KOPT-K1 (cell line): ENCODE results near the gene IGF2BP2.
"Not testable (repeated sequence)": the region's sequence is repeated elsewhere in the genome, so short reads cannot be mapped to it uniquely, and the experiment has no call there.

Experiments
- H3K27ac ChIP-seq: fragments of 200-600 bp; sonication (generic); 2 replicates; pipeline ENCODE4 v1.5.1; 2016; ENCODE audit warnings: antibody characterized with exemption, mild to moderate bottlenecking, low read depth, low read length; ENCODE audit not compliant: poor library complexity, severe bottlenecking
- H3K36me3 ChIP-seq: fragments of 200-600 bp; sonication (generic); 2 replicates; pipeline ENCODE4 v1.5.1; 2017; ENCODE audit warnings: antibody characterized with exemption, mild to moderate bottlenecking, low read length, moderate library complexity; ENCODE audit not compliant: insufficient read depth
- H3K9me3 ChIP-seq: fragments of 200-600 bp; sonication (generic); 2 replicates; pipeline ENCODE4 v1.5.1; 2017; ENCODE audit warnings: antibody characterized with exemption, low read length, mild to moderate bottlenecking; ENCODE audit not compliant: insufficient read depth, poor library complexity, severe bottlenecking

IGF2BP2 gene

GRCh38 chr3:185851046-185851445 lies 26.2 kb upstream of the IGF2BP2 start:
- Histone ChIP-seq H3K9me3 (no peaks in the 10 kb centered on the region), H3K36me3 (no peaks in the 10 kb centered on the region), H3K27ac (no peak overlapping the region)

- no peaks in the 10 kb centered on the region for H3K9me3 ChIP-seq
- H3K36me3 ChIP-seq = no peaks in the 10 kb centered on the region
- H3K27ac ChIP-seq = no peak overlapping the region
Measured at GRCh38 chr3:185847506-185847905, 22.7 kb upstream of the IGF2BP2 start.

- Histone ChIP-seq H3K27ac (no peak overlapping the region), H3K36me3 (no peaks in the 10 kb centered on the region), H3K9me3 (no peaks in the 10 kb centered on the region)
Measured at GRCh38 chr3:185846037-185846436, 21.2 kb upstream of the IGF2BP2 start.

- H3K36me3 ChIP-seq = no peaks in the 10 kb centered on the region
- H3K27ac ChIP-seq = no peak overlapping the region
- H3K9me3 ChIP-seq = no peaks in the 10 kb centered on the region
Measured at GRCh38 chr3:185844051-185844450, 19.2 kb upstream of the IGF2BP2 start.

GRCh38 chr3:185843635-185844034 lies 18.8 kb upstream of the IGF2BP2 start:
- H3K36me3 ChIP-seq = no peaks in the 10 kb centered on the region
- no peaks in the 10 kb centered on the region for H3K9me3 ChIP-seq

GRCh38 chr3:185843126-185843525 lies 18.3 kb upstream of the IGF2BP2 start:
- no peaks in the 10 kb centered on the region for H3K36me3 ChIP-seq
- no peak overlapping the region for H3K27ac ChIP-seq
- H3K9me3 ChIP-seq = no peaks in the 10 kb centered on the region

More at GRCh38 chr3:185843635-185844034, 18.8 kb upstream of the IGF2BP2 start:
- H3K27ac ChIP-seq = no peak overlapping the region

- Histone ChIP-seq H3K36me3 (no peaks in the 10 kb centered on the region), H3K9me3 (no peaks in the 10 kb centered on the region), H3K27ac (no peak overlapping the region)
Measured at GRCh38 chr3:185842241-185842640, 17.4 kb upstream of the IGF2BP2 start.

- not testable (repeated sequence) for H3K9me3 ChIP-seq, H3K36me3 ChIP-seq, H3K27ac ChIP-seq
Measured at GRCh38 chr3:185838417-185838989, 13.7 kb upstream of the IGF2BP2 start.

GRCh38 chr3:185837414-185837813 lies 12.6 kb upstream of the IGF2BP2 start:
- Histone ChIP-seq H3K36me3 (no peaks in the 10 kb centered on the region), H3K9me3 (no peaks in the 10 kb centered on the region), H3K27ac (no peak overlapping the region)

- Histone ChIP-seq H3K9me3 (peaks cover 5% of the 10 kb centered on the region), H3K36me3 (no peaks in the 10 kb centered on the region), H3K27ac (no peak overlapping the region)
Measured at GRCh38 chr3:185831990-185832389, 7.1 kb upstream of the IGF2BP2 start.

GRCh38 chr3:185831195-185831594 lies 6.4 kb upstream of the IGF2BP2 start:
- no peak overlapping the region for H3K27ac ChIP-seq

GRCh38 chr3:185830018-185830797 lies 5.4 kb upstream of the IGF2BP2 start:
- Histone ChIP-seq H3K27ac (no peak overlapping the region), H3K9me3 (peaks cover 5% of the 10 kb centered on the region), H3K36me3 (no peaks in the 10 kb centered on the region)

More at GRCh38 chr3:185831195-185831594, 6.4 kb upstream of the IGF2BP2 start:
- Histone ChIP-seq H3K36me3 (no peaks in the 10 kb centered on the region), H3K9me3 (peaks cover 5% of the 10 kb centered on the region)

- H3K9me3 ChIP-seq = peaks cover 5% of the 10 kb centered on the region
- no peak overlapping the region for H3K27ac ChIP-seq
- H3K36me3 ChIP-seq = no peaks in the 10 kb centered on the region
Measured at GRCh38 chr3:185828755-185829154, 3.9 kb upstream of the IGF2BP2 start.

- H3K36me3 ChIP-seq = no peaks in the 10 kb centered on the region
- H3K9me3 ChIP-seq = peaks cover 5% of the 10 kb centered on the region
- H3K27ac ChIP-seq = no peak overlapping the region
Measured at GRCh38 chr3:185827595-185828344, 2.9 kb upstream of the IGF2BP2 start.

GRCh38 chr3:185825639-185826481 lies 1.0 kb upstream of the IGF2BP2 start:
- H3K9me3 ChIP-seq = peaks cover 5% of the 10 kb centered on the region
- H3K27ac ChIP-seq = no peak overlapping the region

More at GRCh38 chr3:185825639-185826481, 1.0 kb upstream of the IGF2BP2 start:
- no peaks in the 10 kb centered on the region for H3K36me3 ChIP-seq
